Adrenal gland (tissue), 12 donors: ENCODE results near the gene KAT6B. TPM values are rescaled to one million over a fixed set of nuclear protein-coding genes. Genes with fewer than 3 reads are reported as not detected.
A peak's percentile ranks its signal among the peaks of the same experiment; 100 is the strongest.

Experiments
- DNase-seq, 7 donors: peaks; one replicate each; pipeline ENCODE4 v3.0.0-alpha.2; 2019 to 2020
- H3K27ac ChIP-seq, 5 donors: fragments of 200-600 bp; sonication (generic) in 4 of 5; 1 replicate in 3 of 5; 2 replicates in 2 of 5; pipeline versions ENCODE4 v1.5.1 to v1.8.0; 2016 to 2020; ENCODE audit warnings: mild to moderate bottlenecking in 1 of 5
- H3K27me3 ChIP-seq: fragments of 200-600 bp; 2 replicates; pipeline ENCODE4 v1.8.0; 2021
- H3K36me3 ChIP-seq, 2 donors: fragments of 200-600 bp; replicated peaks in 1 of 2; 1 replicate in 1 of 2; 2 replicates in 1 of 2; pipeline versions ENCODE4 v1.5.1 to v1.8.0; 2018 to 2022
- H3K4me1 ChIP-seq, 2 donors: fragments of 200-600 bp; replicated peaks in 1 of 2; 1 replicate in 1 of 2; 2 replicates in 1 of 2; pipeline versions ENCODE4 v1.5.1 to v1.8.0; 2018 to 2021
- H3K4me3 ChIP-seq, 4 donors: fragments of 200-600 bp; sonication (generic) in 3 of 4; one replicate each; pipeline ENCODE4 v1.5.1; 2016 to 2018
- H3K9me3 ChIP-seq, 3 donors: fragments of 200-600 bp; sonication (generic) in 1 of 3; replicated peaks in 1 of 3; 1 replicate in 2 of 3; 2 replicates in 1 of 3; pipeline versions ENCODE4 v1.5.1 to v1.8.0; 2016 to 2021
- CTCF ChIP-seq, 6 experiments: fragments of 450-650 bp in 4 of 6; fragments of 200-600 bp in 2 of 6; sonication (generic) in 1 of 6; IDR thresholded peaks; 1 replicate in 5 of 6; 2 replicates in 1 of 6; pipeline versions ENCODE4 v1.5.1 to v1.8.0; 2016 to 2021; ENCODE audit warnings: antibody characterized with exemption in 6 of 6, mild to moderate bottlenecking in 2 of 6, moderate library complexity in 1 of 6
- POLR2A ChIP-seq, 2 donors: fragments of 450-650 bp; IDR thresholded peaks; one replicate each; pipeline ENCODE4 v1.6.1; 2017; ENCODE audit warnings: antibody characterized with exemption in 2 of 2, mild to moderate bottlenecking in 2 of 2, moderate library complexity in 1 of 2
- WGBS, 4 donors: extraction: QIAGEN DNeasy Blood & Tissue Kit in 2 of 4; methylation state at CpG; one replicate each; pipeline versions ENCODE4 v1.1.5 to v1.1.7; 2013 to 2017; 5-methylcytosine and 5-hydroxymethylcytosine counted together
- intact Hi-C, 2 donors: fragments of 100-400 bp; cut with DNase I; formaldehyde crosslinking; loops; one replicate each; pipeline versions ENCODE4 v1.14.1 to v1.15.0; 2022 to 2023
- polyA plus RNA-seq, 3 donors: library from polyadenylated mRNA; stranded (reverse); fragments of 200-250 nt in 2 of 3; fragments of 350-450 nt in 1 of 3; fragmentation: Illumina TruSeq in 1 of 3; extraction: RNeasy Lipid Tissue Mini Kit (QIAGEN cat#74804) in 1 of 3; gene quantifications; one replicate each; pipeline ENCODE4 v1.2.3, GENCODE V29; 2013 to 2014
- total RNA-seq, 9 donors: library from RNA; depleted of rRNA in 4 of 9; stranded (reverse); fragments of >200 nt in 4 of 9; fragments of 120-200 nt in 1 of 9; fragmentation: NEBNext Ultra II Directional in 1 of 9; extraction: Animal tissue kit (Norgen Biotek cat#: 25700) in 1 of 9; gene quantifications; one replicate each; pipeline versions ENCODE4 v1.1.0 to v1.2.4, GENCODE V29; 2013 to 2023
- donor health status: healthy with polysubstance abuse.
- donor health status: Bipolar disorder and iron deficiency.
- donor health status: DM: yes; HTN: yes; CAD: no.
- donor health status: DM: no; HTN: no; CAD: no.
- donor health status: DM: no; HTN: no; CAD: no.
- donor health status: DM: yes; HTN: yes; CAD: no.

Gene KAT6B
- total and polyA plus RNA-seq, 12 donors = 6.0 to 50.2 (median 25.8) TPM

GRCh38 chr10:75032813-75033212 lies 206.4 kb downstream of the KAT6B start:
- H3K4me3 ChIP-seq = no peak overlapping the region
- intact Hi-C loops = no loop called here
- H3K36me3 ChIP-seq = peaks cover 0 to 9% of the 10 kb centered on the region in 2 donors
- peaks cover 0 to 4% of the 10 kb centered on the region in 2 donors for H3K4me1 ChIP-seq
- WGBS, 4 donors = 90 to 93% (median 92%) methylated on average over 8 of the region's 8 CpGs
- H3K27me3 ChIP-seq = no peaks in the 10 kb centered on the region
- DNase-seq = no peak
- no peak overlapping the region for H3K27ac ChIP-seq
- no peaks in the 10 kb centered on the region for H3K9me3 ChIP-seq
- no peak for TF ChIP-seq CTCF (IDR thresholded peaks at IDR 0.05)
- no peak for TF ChIP-seq POLR2A (IDR thresholded peaks at IDR 0.05)

DNA sequence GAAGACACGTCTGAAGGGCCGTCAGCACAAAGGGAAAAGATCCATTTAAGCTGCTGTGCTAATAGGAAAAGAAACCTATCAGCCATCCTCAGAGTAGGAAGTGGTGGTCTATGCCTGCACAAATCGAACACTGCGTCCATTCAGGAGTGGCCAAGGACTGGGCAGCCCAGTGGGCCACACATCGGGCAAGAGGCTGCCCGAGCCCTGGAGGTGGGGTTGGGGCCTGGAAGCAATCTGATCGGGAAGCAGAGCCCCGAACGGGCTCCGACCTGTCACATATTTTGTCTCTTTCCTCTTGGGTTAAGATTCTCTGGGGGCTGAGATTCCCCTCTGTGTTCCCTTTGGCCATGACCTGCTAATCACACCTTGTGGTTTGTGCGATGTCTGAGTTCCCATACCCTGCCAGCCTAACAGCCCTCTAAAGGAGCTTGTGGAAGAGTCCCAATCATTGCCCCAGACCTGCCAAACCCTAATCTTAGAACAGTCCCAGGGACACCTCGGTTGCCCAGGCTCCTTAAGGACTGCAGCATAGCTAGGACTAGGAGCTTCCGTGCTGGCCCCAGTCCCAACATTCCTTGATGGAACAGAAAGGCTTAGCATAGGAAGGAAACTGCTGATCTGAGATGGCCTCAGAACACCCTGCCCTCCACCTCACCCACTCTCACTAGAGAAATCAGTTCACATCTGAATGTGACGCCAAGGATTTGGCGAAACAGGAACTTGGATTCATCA lies 207.2 kb downstream of the KAT6B start:
- Histone ChIP-seq H3K9me3 (no peaks in the 10 kb centered on the region), H3K27ac (no peak overlapping the region), H3K27me3 (no peaks in the 10 kb centered on the region), H3K4me1 (peaks cover 5 to 11% of the 10 kb centered on the region in 2 donors), H3K4me3 (no peak overlapping the region), H3K36me3 (peaks cover 0 to 9% of the 10 kb centered on the region in 2 donors)
- WGBS, 4 donors = 90 to 92% (median 91%) methylated on average over 14 to 15 of the region's 15 CpGs
- peak in 3 of 7 donors; percentile 16 to 29 (median 28) for DNase-seq
- intact Hi-C loops = no loop called here
- TF ChIP-seq POLR2A (IDR thresholded peaks at IDR 0.05) = no peak
- no peak for TF ChIP-seq CTCF (IDR thresholded peaks at IDR 0.05)

- Histone ChIP-seq H3K27ac (no peak overlapping the region), H3K9me3 (no peaks in the 10 kb centered on the region), H3K4me1 (peaks cover 7 to 14% of the 10 kb centered on the region in 2 donors), H3K4me3 (no peak overlapping the region), H3K36me3 (peaks cover 0 to 9% of the 10 kb centered on the region in 2 donors), H3K27me3 (no peaks in the 10 kb centered on the region)
- TF ChIP-seq POLR2A (IDR thresholded peaks at IDR 0.05) (no peak), CTCF (IDR thresholded peaks at IDR 0.05) (no peak)
- WGBS, 4 donors = 71 to 87% (median 78%) methylated on average over 5 of the region's 5 CpGs
- intact Hi-C loops = no loop called here
- no peak for DNase-seq
Observed at GRCh38 chr10:75034131-75034512, 207.7 kb downstream of the KAT6B start.

DNA sequence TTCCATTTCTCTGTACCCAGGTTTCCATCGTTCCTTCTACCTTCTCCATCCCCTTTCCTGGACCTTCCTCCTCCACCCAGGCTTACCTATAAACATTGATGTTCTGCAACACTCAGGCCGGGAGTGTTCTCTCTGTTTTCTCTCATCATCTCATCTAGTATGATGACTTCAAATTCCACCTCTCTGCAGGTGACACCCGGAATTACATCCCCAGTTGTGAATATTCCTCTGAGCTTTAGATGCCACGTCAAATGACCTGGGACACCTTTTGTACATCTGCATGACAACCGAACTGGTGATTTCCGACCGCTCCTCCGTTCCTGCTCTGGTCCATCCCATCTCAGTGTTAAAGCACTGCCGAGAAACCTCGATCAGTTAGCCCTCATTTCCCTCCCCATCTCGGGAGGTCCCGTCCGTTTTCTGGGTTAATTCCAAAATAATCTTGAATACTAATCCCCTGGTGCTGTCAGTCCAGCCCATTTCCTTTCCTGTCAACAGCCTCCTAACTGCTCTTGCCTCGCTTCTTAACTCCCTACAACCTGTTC lies 208.4 kb downstream of the KAT6B start:
- Histone ChIP-seq H3K36me3 (peaks cover 0 to 9% of the 10 kb centered on the region in 2 donors), H3K4me1 (peaks cover 7 to 14% of the 10 kb centered on the region in 2 donors), H3K27me3 (no peaks in the 10 kb centered on the region), H3K27ac (no peak overlapping the region), H3K9me3 (no peaks in the 10 kb centered on the region), H3K4me3 (no peak overlapping the region)
- intact Hi-C loops = no loop called here
- DNase-seq = peak in 1 of 7 donors; percentile 12
- 82 to 89% (median 87%) methylated on average over 14 of the region's 14 CpGs for WGBS, 4 donors
- TF ChIP-seq POLR2A (IDR thresholded peaks at IDR 0.05) (no peak), CTCF (IDR thresholded peaks at IDR 0.05) (no peak)
